K562 (cell line): Measurements from ENCODE around the gene TMEM141. TPM values are rescaled to one million over a fixed set of nuclear protein-coding genes. Genes with fewer than 3 reads are reported as not detected.

Experiments
- ASH1L ChIP-seq: fragments of 450-650 bp; IDR thresholded peaks from 2 replicates; pipeline ENCODE4 v1.6.1; 2018; ENCODE audit warnings: borderline replicate concordance, mild to moderate bottlenecking, low read depth; ENCODE audit not compliant: partially characterized antibody
- GABPB1 ChIP-seq: sonication (generic); formaldehyde crosslinking; IDR thresholded peaks from 2 replicates; pipeline ENCODE4 v1.8.0; 2022; ENCODE audit warnings: mild to moderate bottlenecking, missing genetic modification reagents
- HNRNPL ChIP-seq: fragments of 200-400 bp; formaldehyde crosslinking; IDR thresholded peaks from 2 replicates; pipeline ENCODE4 v1.6.1; 2017; ENCODE audit warnings: low read depth, mild to moderate bottlenecking, low read length
- JUN ChIP-seq, 2 experiments: sonication (generic) in 1 of 2; formaldehyde crosslinking in 1 of 2; IDR thresholded peaks; 2 replicates each; pipeline versions ENCODE4 v1.6.1 to v1.8.0; 2012 to 2022; ENCODE audit warnings: borderline replicate concordance in 2 of 2, mild to moderate bottlenecking in 2 of 2, improper control_type of control experiment in 1 of 2, low read depth in 1 of 2, low read length in 1 of 2, missing genetic modification reagents in 1 of 2
- KDM2B ChIP-seq: fragments of 250-450 bp; sonication (Bioruptor Pico); IDR thresholded peaks from 2 replicates; pipeline ENCODE4 v1.8.0; 2021; ENCODE audit warnings: mild to moderate bottlenecking, moderate library complexity
- MEIS2 ChIP-seq: fragments of 450-650 bp; IDR thresholded peaks from 2 replicates; pipeline ENCODE4 v1.6.1; 2014; ENCODE audit warnings: mild to moderate bottlenecking; ENCODE audit not compliant: partially characterized antibody
- MTA2 ChIP-seq: fragments of 450-650 bp; IDR thresholded peaks from 2 replicates; pipeline ENCODE4 v1.6.1; 2016; ENCODE audit warnings: low read depth
- NELFE ChIP-seq: IDR thresholded peaks from 2 replicates; pipeline ENCODE4 v1.6.1; 2011; ENCODE audit warnings: mild to moderate bottlenecking; ENCODE audit not compliant: insufficient read depth, insufficient read length
- POLR2A ChIP-seq: fragments of 450-650 bp; conservative IDR thresholded peaks from 2 replicates; pipeline ENCODE4 v1.6.1; 2016
- RBFOX2 ChIP-seq: fragments of 200-400 bp; formaldehyde crosslinking; IDR thresholded peaks from 2 replicates; pipeline ENCODE4 v1.6.1; 2017; ENCODE audit warnings: low read depth, mild to moderate bottlenecking, low read length, moderate library complexity
- SIX5 ChIP-seq, 2 experiments: IDR thresholded peaks; 2 replicates each; pipeline ENCODE4 v1.6.1; 2011; ENCODE audit warnings: low read length in 2 of 2, borderline replicate concordance in 1 of 2, low read depth in 1 of 2, mild to moderate bottlenecking in 1 of 2, moderate library complexity in 1 of 2; ENCODE audit not compliant: insufficient read depth in 1 of 2
- SNIP1 ChIP-seq: fragments of 450-650 bp; IDR thresholded peaks from 2 replicates; pipeline ENCODE4 v1.7.1; 2017; ENCODE audit warnings: low read depth, mild to moderate bottlenecking
- WHSC1 ChIP-seq: IDR thresholded peaks from one replicate; pipeline ENCODE4 v1.6.1; 2012; ENCODE audit warnings: low read length, control low read depth, inconsistent platforms
- ZBTB8A ChIP-seq: fragments of 450-650 bp; IDR thresholded peaks from 2 replicates; pipeline ENCODE4 v1.6.1; 2018; ENCODE audit warnings: mild to moderate bottlenecking, moderate library complexity; ENCODE audit not compliant: partially characterized antibody
- ZNF699 ChIP-seq: fragments of 250-450 bp; sonication (Bioruptor Pico); IDR thresholded peaks from 2 replicates; pipeline ENCODE4 v1.8.0; 2021; ENCODE audit warnings: mild to moderate bottlenecking, moderate library complexity; ENCODE audit not compliant: insufficient replicate concordance
- polyA plus RNA-seq, 8 experiments: library from polyadenylated mRNA; depleted of rRNA in 4 of 8; stranded (reverse) in 5 of 8; unstranded in 3 of 8; fragments of >200 nt; fragmentation: Nextera tagmentation in 2 of 8; fragmentation: Illumina TruSeq in 1 of 8; extraction: Ambion mirVana in 2 of 8; extraction: Trizol in 1 of 8; gene quantifications; 2 replicates each; pipeline versions ENCODE4 v1.2.1 to v1.2.3, GENCODE V29; 2011 to 2014; ENCODE audit warnings: inconsistent platforms in 1 of 8, missing spikeins in 1 of 8
- total RNA-seq, 7 experiments: library from RNA; depleted of rRNA in 6 of 7; stranded (reverse); fragments of >200 nt in 6 of 7; fragmentation: Illumina TruSeq in 2 of 7; extraction: Trizol in 2 of 7; gene quantifications; 2 replicates each; pipeline versions ENCODE4 v1.2.1 to v1.2.3, GENCODE V29; 2011 to 2021; ENCODE audit warnings: low replicate concordance in 1 of 7
- TF ChIP-seq, protein P1 (sequence below): sonication (generic); formaldehyde crosslinking; IDR thresholded peaks from 2 replicates; pipeline ENCODE4 v1.8.1; 2023; ENCODE audit warnings: missing genetic modification reagents, mild to moderate bottlenecking, borderline replicate concordance
- TF ChIP-seq, protein P2 (sequence below): fragments of 450-650 bp; IDR thresholded peaks from 2 replicates; pipeline ENCODE4 v1.6.1; 2018; ENCODE audit warnings: mild to moderate bottlenecking, low read depth; ENCODE audit not compliant: partially characterized antibody
- TF ChIP-seq, protein P3 (sequence below): fragments of 450-650 bp; conservative IDR thresholded peaks from 2 replicates; pipeline ENCODE4 v1.6.1; 2016; ENCODE audit warnings: missing genetic modification characterization, low read depth, mild to moderate bottlenecking, missing compliant biosample characterization, moderate library complexity
- TF ChIP-seq, protein P4 (sequence below): sonication (generic); formaldehyde crosslinking; IDR thresholded peaks from 2 replicates; pipeline ENCODE4 v1.8.0; 2022; ENCODE audit warnings: mild to moderate bottlenecking, missing genetic modification reagents, borderline replicate concordance

TMEM141 gene
- total and polyA plus RNA-seq, 9 of the 15 experiments (the other 6 are each of a cell fraction or from before 2014, with no cell fraction given), result 21.5 to 123 (median 74.8) TPM

DNA sequence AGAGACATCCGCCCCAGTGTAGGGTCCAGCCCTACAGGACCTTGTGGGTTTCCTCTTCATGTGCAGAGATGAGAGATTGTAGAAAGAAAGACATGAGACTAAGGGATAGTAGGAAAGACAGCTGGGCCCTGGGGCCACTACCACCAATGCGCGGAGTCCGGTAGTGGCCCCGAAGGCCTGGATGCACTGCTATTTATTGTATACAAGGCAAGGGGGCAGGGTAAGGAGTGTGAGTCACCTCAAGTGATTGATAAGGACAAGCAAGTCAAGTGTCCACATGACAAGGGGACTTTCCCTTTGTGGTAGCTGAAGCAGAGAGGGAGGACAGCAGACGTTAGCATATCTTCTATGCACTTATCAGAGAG, 6.2 kb upstream of the TMEM141 start (continued):
- TF ChIP-seq, protein P1, sequence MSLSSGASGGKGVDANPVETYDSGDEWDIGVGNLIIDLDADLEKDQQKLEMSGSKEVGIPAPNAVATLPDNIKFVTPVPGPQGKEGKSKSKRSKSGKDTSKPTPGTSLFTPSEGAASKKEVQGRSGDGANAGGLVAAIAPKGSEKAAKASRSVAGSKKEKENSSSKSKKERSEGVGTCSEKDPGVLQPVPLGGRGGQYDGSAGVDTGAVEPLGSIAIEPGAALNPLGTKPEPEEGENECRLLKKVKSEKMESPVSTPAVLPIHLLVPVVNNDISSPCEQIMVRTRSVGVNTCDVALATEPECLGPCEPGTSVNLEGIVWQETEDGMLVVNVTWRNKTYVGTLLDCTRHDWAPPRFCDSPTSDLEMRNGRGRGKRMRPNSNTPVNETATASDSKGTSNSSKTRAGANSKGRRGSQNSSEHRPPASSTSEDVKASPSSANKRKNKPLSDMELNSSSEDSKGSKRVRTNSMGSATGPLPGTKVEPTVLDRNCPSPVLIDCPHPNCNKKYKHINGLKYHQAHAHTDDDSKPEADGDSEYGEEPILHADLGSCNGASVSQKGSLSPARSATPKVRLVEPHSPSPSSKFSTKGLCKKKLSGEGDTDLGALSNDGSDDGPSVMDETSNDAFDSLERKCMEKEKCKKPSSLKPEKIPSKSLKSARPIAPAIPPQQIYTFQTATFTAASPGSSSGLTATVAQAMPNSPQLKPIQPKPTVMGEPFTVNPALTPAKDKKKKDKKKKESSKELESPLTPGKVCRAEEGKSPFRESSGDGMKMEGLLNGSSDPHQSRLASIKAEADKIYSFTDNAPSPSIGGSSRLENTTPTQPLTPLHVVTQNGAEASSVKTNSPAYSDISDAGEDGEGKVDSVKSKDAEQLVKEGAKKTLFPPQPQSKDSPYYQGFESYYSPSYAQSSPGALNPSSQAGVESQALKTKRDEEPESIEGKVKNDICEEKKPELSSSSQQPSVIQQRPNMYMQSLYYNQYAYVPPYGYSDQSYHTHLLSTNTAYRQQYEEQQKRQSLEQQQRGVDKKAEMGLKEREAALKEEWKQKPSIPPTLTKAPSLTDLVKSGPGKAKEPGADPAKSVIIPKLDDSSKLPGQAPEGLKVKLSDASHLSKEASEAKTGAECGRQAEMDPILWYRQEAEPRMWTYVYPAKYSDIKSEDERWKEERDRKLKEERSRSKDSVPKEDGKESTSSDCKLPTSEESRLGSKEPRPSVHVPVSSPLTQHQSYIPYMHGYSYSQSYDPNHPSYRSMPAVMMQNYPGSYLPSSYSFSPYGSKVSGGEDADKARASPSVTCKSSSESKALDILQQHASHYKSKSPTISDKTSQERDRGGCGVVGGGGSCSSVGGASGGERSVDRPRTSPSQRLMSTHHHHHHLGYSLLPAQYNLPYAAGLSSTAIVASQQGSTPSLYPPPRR (CRISPR knock-in tag), result no peak
- TF ChIP-seq SNIP1, result no peak
- no peak for TF ChIP-seq ZNF699 (CRISPR knock-in tag)
- TF ChIP-seq POLR2A, result peak; percentile 56
- peak; percentile 83 for TF ChIP-seq JUN (IDR thresholded peaks at IDR 0.05; ENCODE audit: borderline replicate concordance, low read depth, low read length)
- no peak for TF ChIP-seq JUN (CRISPR knock-in tag; IDR thresholded peaks at IDR 0.05; ENCODE audit: borderline replicate concordance)
- peak; percentile 48; the same call in 1 of the 2 replicates for TF ChIP-seq RBFOX2
- peak; percentile 56 for TF ChIP-seq MEIS2
- TF ChIP-seq NELFE, result no peak
- TF ChIP-seq, protein P2, sequence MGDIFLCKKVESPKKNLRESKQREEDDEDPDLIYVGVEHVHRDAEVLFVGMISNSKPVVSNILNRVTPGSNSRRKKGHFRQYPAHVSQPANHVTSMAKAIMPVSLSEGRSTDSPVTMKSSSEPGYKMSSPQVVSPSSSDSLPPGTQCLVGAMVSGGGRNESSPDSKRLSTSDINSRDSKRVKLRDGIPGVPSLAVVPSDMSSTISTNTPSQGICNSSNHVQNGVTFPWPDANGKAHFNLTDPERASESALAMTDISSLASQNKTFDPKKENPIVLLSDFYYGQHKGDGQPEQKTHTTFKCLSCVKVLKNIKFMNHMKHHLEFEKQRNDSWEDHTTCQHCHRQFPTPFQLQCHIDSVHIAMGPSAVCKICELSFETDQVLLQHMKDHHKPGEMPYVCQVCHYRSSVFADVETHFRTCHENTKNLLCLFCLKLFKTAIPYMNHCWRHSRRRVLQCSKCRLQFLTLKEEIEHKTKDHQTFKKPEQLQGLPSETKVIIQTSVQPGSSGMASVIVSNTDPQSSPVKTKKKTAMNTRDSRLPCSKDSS, result no peak
- TF ChIP-seq ZBTB8A, result no peak
- no peak for TF ChIP-seq MTA2
- no peak for TF ChIP-seq HNRNPL
- TF ChIP-seq, protein P3, sequence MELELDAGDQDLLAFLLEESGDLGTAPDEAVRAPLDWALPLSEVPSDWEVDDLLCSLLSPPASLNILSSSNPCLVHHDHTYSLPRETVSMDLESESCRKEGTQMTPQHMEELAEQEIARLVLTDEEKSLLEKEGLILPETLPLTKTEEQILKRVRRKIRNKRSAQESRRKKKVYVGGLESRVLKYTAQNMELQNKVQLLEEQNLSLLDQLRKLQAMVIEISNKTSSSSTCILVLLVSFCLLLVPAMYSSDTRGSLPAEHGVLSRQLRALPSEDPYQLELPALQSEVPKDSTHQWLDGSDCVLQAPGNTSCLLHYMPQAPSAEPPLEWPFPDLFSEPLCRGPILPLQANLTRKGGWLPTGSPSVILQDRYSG (tag), result 0 out of 2 replicates have a peak, but pooled peaks have one; percentile 53
- no peak for TF ChIP-seq SIX5 (IDR thresholded peaks at IDR 0.05; ENCODE audit: borderline replicate concordance in 1 of 2, insufficient read depth in 1 of 2, low read depth in 1 of 2, low read length in 2 of 2)
- no peak for TF ChIP-seq WHSC1
- TF ChIP-seq, protein P4, sequence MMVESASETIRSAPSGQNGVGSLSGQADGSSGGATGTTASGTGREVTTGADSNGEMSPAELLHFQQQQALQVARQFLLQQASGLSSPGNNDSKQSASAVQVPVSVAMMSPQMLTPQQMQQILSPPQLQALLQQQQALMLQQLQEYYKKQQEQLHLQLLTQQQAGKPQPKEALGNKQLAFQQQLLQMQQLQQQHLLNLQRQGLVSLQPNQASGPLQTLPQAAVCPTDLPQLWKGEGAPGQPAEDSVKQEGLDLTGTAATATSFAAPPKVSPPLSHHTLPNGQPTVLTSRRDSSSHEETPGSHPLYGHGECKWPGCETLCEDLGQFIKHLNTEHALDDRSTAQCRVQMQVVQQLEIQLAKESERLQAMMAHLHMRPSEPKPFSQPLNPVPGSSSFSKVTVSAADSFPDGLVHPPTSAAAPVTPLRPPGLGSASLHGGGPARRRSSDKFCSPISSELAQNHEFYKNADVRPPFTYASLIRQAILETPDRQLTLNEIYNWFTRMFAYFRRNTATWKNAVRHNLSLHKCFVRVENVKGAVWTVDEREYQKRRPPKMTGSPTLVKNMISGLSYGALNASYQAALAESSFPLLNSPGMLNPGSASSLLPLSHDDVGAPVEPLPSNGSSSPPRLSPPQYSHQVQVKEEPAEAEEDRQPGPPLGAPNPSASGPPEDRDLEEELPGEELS (CRISPR knock-in tag), result no peak
- no peak for TF ChIP-seq KDM2B (CRISPR knock-in tag)
- TF ChIP-seq ASH1L, result no peak
- TF ChIP-seq GABPB1, result no peak
